NB4 (cell line): ENCODE measurements around the gene SMS.

Source experiments
- POLR2A ChIP-seq: IDR thresholded peaks from 2 replicates; pipeline ENCODE4 v1.6.1; 2011; ENCODE audit warnings: mild to moderate bottlenecking; ENCODE audit not compliant: insufficient read length; ENCODE audit errors: extremely low read depth
- TF ChIP-seq, protein P1 (sequence below): IDR thresholded peaks from one replicate; pipeline ENCODE4 v1.5.1; 2012; ENCODE audit warnings: low read depth, low read length

- TF ChIP-seq, protein P1, sequence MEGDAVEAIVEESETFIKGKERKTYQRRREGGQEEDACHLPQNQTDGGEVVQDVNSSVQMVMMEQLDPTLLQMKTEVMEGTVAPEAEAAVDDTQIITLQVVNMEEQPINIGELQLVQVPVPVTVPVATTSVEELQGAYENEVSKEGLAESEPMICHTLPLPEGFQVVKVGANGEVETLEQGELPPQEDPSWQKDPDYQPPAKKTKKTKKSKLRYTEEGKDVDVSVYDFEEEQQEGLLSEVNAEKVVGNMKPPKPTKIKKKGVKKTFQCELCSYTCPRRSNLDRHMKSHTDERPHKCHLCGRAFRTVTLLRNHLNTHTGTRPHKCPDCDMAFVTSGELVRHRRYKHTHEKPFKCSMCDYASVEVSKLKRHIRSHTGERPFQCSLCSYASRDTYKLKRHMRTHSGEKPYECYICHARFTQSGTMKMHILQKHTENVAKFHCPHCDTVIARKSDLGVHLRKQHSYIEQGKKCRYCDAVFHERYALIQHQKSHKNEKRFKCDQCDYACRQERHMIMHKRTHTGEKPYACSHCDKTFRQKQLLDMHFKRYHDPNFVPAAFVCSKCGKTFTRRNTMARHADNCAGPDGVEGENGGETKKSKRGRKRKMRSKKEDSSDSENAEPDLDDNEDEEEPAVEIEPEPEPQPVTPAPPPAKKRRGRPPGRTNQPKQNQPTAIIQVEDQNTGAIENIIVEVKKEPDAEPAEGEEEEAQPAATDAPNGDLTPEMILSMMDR: no peak
- TF ChIP-seq POLR2A: no peak
Measured at GRCh38 chrX:21956783-21957182, 16.3 kb downstream of the SMS start.
